Mononuclear cell (primary cell): ENCODE data around the gene GRM1. TPM values are rescaled to one million over a fixed set of nuclear protein-coding genes. Genes with fewer than 3 reads are reported as not detected.

Source experiments
- H3K27me3 ChIP-seq: 2 replicates; pipeline ENCODE4 v1.6.0; 2011; ENCODE audit warnings: low read length, control low read depth; ENCODE audit not compliant: insufficient read depth
- H3K4me1 ChIP-seq: 2 replicates; pipeline ENCODE4 v1.5.1; 2011; ENCODE audit warnings: mild to moderate bottlenecking, low read length, control low read depth; ENCODE audit not compliant: insufficient read depth
- H3K4me3 ChIP-seq: 2 replicates; pipeline ENCODE4 v1.5.1; 2011; ENCODE audit warnings: mild to moderate bottlenecking, low read length, moderate library complexity
- H3K9me3 ChIP-seq: 2 replicates; pipeline ENCODE4 v1.5.1; 2011; ENCODE audit warnings: low read depth, mild to moderate bottlenecking, control low read depth, low read length
- total RNA-seq: library from RNA; depleted of rRNA; stranded (reverse); fragments of >200 nt; gene quantifications from one replicate; pipeline ENCODE4 v1.2.3, GENCODE V29; 2012

GRM1 gene
- total RNA-seq, 1 donor = not detected

DNA sequence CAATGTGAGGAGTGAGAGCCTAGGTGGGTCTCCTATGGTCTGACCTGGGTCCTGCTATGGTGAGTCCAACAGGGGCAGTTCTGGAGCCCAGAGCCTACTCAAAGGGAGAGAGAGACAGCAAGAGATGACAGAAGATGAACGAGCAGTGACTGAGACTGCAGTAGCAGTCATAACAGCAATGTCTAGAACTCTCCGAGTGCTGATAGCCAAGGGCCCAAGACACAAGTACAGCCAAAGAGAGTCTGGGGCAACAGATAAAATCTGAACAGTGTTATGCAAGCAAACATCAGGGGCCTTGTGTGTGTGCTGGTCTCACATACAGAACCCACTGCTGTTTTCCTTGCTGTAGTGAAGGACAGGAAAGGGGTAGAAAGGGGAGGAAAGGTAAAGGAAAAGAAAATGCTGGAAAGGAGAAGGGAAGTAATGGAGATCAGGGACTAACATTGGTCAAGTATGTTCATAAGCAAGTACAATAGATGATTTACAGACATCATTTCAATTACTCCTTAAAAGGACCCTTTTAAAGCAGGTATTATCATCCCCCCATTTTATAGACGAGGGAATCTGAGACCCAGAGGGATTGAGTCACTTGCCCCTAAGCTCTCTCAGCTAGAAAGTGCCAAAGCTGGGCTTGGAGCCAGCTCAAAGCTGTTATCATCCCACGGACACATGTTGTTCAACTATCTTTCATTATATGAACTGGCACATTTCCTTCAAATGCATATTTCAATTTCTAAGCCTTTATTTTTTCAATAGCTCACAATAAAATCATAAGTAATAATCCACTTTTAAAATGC is 332.5 kb downstream of the GRM1 start:
- no peaks in the 10 kb centered on the region for H3K9me3 ChIP-seq
- no peak overlapping the region for H3K4me3 ChIP-seq
- no peaks in the 10 kb centered on the region for H3K27me3 ChIP-seq
- peaks cover 20% of the 10 kb centered on the region for H3K4me1 ChIP-seq

GRCh38 chr6:146363838-146364607 is 335.2 kb downstream of the GRM1 start:
- H3K4me3 ChIP-seq = no peak overlapping the region
- no peaks in the 10 kb centered on the region for H3K27me3 ChIP-seq
- H3K9me3 ChIP-seq = no peaks in the 10 kb centered on the region
- peaks cover 6% of the 10 kb centered on the region for H3K4me1 ChIP-seq

GRCh38 chr6:146364816-146365594 is 336.1 kb downstream of the GRM1 start:
- Histone ChIP-seq H3K4me3 (no peak overlapping the region), H3K9me3 (no peaks in the 10 kb centered on the region), H3K4me1 (peaks cover 5% of the 10 kb centered on the region), H3K27me3 (no peaks in the 10 kb centered on the region)

GRCh38 chr6:146367061-146367460 is 338.2 kb downstream of the GRM1 start:
- Histone ChIP-seq H3K9me3 (no peaks in the 10 kb centered on the region), H3K27me3 (no peaks in the 10 kb centered on the region), H3K4me1 (no peaks in the 10 kb centered on the region), H3K4me3 (no peak overlapping the region)

DNA sequence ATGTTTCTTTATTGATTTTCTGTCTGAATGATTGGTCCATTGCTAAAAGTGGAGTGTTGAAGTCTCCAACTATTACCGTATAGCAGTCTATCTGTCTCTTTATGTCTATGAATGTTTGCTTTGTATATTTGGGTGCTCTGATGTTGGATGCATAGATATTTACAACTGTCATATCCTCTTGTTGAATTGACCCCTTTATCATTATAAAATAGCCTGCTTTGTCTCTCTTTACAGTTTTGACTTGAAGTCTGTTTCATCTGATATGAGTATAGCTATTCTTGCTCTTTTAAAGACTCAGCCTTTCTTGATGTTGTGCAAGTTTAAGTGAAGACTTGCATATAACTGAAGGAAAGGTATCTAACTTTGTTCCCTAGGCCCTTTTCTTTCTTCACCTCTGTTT is 341.0 kb downstream of the GRM1 start:
- Histone ChIP-seq H3K4me1 (no peaks in the 10 kb centered on the region), H3K4me3 (no peak overlapping the region), H3K27me3 (no peaks in the 10 kb centered on the region), H3K9me3 (no peaks in the 10 kb centered on the region)

DNA sequence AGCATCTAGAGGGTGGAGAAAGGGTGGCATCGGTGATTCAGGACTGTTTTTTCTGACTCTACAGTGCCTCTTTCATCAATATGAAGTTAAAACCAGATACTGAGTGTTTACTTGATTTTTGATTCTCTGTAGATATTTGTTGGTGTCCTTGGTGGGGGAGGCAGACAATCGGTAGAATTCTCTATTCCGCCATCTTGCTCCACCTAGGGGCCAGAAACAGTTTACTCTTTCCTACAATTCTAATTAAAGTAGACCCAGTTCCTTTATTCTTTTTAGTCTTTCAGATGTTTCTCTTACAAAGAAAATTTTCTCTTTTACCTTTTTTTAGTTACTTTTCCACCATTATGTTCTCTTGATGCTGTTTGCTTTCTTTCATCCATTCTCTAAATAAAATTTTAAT is 352.6 kb downstream of the GRM1 start:
- H3K4me1 ChIP-seq = no peaks in the 10 kb centered on the region

DNA sequence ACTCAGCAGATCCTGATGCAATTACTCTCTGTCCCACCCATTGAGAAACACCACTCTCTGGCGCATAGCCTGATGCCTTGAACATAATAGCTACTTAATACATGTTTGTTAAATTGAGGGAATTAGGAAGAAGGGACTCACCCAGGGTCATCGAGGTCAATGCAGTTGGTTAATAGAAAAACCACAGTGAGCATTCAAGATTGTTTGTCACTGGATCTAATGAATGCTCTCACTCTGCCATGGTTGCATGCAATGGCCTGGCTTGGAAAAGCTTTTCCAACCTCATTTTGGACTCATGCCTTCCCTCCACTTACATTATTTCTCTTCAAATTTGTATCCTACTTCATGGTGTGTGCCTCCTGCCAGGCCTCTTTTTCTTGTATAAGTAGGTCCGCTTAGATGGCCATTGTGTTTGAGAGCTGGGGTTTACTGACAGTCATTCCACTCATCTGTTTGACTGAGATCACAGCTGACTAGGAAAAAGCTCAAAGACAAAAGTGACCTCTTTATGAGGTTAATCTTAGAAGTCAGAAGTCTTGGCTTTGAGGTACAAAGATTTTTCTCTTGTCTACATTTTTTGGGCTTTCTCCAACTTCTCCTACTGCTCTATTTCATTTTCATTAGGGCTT is 360.0 kb downstream of the GRM1 start:
- Histone ChIP-seq H3K9me3 (no peaks in the 10 kb centered on the region), H3K27me3 (no peaks in the 10 kb centered on the region), H3K4me1 (no peaks in the 10 kb centered on the region), H3K4me3 (no peak overlapping the region)

More for the DNA sequence above, 352.6 kb downstream of the GRM1 start:
- no peaks in the 10 kb centered on the region for H3K27me3 ChIP-seq
- no peak overlapping the region for H3K4me3 ChIP-seq
- H3K9me3 ChIP-seq = no peaks in the 10 kb centered on the region

DNA sequence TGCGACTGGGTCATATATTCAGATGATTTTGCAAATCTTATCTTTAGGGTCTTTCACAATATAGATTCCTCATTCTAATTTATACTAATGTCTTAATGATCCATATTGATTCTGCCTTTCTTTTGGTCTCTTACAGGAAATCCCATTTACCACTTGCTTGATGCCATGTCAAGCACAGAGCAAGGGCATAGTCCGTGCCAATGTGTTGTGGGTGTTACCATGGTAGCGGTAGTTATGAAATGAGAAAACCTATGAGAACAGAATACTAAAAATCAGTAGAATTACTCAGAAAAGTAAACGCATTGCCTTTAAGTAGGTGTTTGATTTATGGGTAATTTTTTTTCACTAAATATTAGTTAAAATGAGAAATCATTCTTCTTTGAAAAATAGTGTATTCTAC is 360.9 kb downstream of the GRM1 start:
- Histone ChIP-seq H3K27me3 (no peaks in the 10 kb centered on the region), H3K4me3 (no peak overlapping the region), H3K4me1 (no peaks in the 10 kb centered on the region), H3K9me3 (no peaks in the 10 kb centered on the region)

GRCh38 chr6:146397638-146398037 is 368.8 kb downstream of the GRM1 start:
- H3K9me3 ChIP-seq = no peaks in the 10 kb centered on the region
- H3K4me1 ChIP-seq = no peaks in the 10 kb centered on the region
- no peak overlapping the region for H3K4me3 ChIP-seq
- no peaks in the 10 kb centered on the region for H3K27me3 ChIP-seq

DNA sequence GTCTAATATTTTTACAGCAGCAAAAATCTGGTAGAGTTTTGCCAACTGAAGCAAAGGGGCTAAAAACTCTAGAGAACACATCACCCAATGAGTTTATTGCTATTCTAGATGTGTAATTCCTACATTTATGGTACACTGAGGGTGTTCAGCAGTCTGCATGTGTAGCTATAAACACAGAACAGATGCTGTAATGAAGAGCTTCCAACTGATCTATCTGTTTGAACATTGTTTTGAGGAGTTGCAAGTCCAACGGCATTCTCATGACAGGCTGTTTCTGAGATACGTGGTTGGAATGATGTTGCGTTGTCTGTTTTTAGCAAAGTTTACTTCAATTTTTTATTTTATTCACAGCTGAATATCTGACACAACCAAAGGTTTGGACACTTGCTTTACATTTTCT is 373.6 kb downstream of the GRM1 start:
- no peaks in the 10 kb centered on the region for H3K27me3 ChIP-seq
- H3K4me1 ChIP-seq = no peaks in the 10 kb centered on the region
- H3K4me3 ChIP-seq = no peak overlapping the region
- H3K9me3 ChIP-seq = no peaks in the 10 kb centered on the region

- H3K4me1 ChIP-seq = no peaks in the 10 kb centered on the region
- H3K4me3 ChIP-seq = no peak overlapping the region
- H3K27me3 ChIP-seq = no peaks in the 10 kb centered on the region
- no peaks in the 10 kb centered on the region for H3K9me3 ChIP-seq
These were observed 379.7 kb downstream of the GRM1 start for GRCh38 chr6:146408583-146408982.

DNA sequence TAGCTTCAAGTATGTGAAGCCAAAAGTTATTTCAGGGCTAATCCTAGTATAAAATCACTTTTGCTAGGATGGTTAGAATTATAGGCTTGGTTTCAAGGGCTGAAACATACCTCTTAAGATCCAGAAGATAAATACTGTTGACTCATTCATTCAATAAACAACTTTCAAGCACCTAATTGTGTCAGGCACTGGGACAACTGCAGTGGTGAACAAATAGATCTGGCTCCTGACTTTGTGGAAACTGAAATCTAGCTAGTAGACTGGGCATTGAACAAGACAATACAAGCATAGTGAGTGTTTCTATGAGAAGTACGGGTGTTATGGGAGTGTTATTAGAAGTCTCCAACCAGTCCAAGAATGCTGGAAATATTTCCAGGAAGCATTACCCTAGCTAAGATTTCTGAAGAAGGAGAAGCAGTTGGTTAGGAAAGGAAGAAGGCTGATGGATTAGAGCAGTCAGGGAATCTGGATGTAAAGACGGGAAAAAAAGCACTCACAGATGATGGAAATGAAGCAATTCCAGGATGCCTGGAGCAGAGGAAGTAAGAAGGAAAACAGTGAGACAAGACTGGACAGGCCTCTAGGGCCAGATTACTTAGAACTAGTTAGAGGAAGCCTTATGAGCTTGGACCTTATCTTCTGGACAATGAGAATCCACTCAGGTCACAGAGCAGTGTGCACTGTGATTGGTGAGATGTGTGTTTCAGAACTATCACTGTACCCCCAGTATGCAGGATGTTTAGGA is 382.2 kb downstream of the GRM1 start:
- Histone ChIP-seq H3K27me3 (no peaks in the 10 kb centered on the region), H3K4me3 (no peak overlapping the region), H3K4me1 (no peaks in the 10 kb centered on the region), H3K9me3 (no peaks in the 10 kb centered on the region)

GRCh38 chr6:146419576-146419975 is 390.7 kb downstream of the GRM1 start:
- Histone ChIP-seq H3K27me3 (no peaks in the 10 kb centered on the region), H3K4me3 (no peak overlapping the region), H3K4me1 (no peaks in the 10 kb centered on the region), H3K9me3 (no peaks in the 10 kb centered on the region)

- Histone ChIP-seq H3K9me3 (no peaks in the 10 kb centered on the region), H3K4me3 (no peak overlapping the region), H3K27me3 (no peaks in the 10 kb centered on the region), H3K4me1 (no peaks in the 10 kb centered on the region)
These were observed 391.4 kb downstream of the GRM1 start for GRCh38 chr6:146420255-146420654.
